ENCODE data around the gene SLC25A33.
A peak's percentile ranks its signal among the peaks of the same experiment; 100 is the strongest.
"Not testable (repeated sequence)": the region's sequence is repeated elsewhere in the genome, so short reads cannot be mapped to it uniquely, and the experiment has no call there.

Gene SLC25A33

DNA sequence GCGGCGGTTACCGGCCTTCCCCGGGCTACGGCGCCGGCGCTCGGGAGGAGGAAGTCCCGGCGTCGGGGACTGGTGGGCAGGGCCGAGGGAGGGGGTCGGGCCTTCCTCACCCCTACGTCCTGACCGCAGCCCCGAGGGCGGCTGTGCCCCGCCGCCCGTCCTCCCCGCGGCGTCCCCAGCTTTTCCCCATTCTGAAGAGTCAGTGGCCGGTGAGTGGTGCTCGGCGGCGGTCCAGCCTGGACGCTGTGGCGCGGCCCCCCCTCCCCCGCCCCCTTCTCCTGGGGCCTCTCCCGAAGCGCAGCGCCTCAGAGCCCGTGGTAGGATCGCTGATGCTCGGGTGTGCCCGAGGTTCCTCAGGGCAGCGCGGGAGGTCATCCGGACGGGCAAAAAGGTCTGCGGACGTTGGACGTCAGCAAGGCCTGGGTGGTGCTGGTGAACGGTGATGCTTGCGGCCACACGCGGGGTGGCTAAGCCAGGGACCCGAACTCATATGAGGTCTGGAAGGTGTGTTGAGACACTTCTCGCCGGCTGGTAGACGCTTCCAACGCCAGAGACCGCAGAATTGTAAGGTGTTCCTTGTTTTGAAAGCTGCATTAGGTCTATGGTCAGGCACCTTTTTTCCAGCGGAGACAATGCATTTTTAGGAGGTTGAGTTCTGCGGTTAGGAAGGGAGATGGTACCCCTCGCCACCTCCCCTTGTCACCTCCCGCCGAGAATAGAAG, 725 bp downstream of the SLC25A33 start:
- DNase-seq, result peak; percentile 68

DNA sequence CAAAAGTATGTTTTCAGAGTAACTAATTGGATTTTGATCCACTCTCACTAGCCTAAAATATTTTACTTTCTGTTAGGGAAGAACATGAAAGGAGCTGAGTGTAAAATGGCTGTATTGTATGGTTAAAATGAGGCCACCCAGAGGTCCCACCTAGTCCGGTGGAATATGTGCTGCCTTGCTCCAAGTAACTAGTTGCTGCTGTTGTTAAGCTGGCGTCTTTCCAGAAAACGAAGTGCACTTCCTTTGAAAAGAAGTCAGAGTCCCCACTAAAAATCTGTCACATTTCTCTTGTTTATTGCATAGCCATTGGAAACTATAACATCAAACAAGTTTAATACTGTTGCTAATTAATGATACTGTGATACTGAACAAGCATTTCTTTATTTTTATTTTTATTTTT, 3.2 kb downstream of the SLC25A33 start:
- no peak for DNase-seq

DNA sequence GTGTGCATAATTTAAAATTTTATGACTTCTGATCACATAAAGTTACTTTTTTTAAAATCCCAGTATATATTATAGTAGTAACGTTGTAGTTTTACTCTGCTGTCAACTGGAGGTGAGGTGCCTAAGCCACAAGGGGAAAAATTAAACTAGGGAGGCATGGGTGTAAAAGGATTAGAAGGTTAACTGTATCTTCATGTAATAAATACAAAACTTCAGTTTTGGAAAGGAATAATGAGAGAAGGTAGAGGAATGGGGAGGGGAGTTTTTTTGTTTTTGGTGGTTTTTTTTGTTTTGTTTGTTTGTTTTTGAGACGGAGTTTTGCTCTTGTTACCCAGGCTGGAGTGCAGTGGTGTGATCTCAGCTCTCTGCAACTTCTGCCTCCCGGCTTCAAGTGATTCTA, 5.7 kb downstream of the SLC25A33 start:
- no peak for DNase-seq

DNA sequence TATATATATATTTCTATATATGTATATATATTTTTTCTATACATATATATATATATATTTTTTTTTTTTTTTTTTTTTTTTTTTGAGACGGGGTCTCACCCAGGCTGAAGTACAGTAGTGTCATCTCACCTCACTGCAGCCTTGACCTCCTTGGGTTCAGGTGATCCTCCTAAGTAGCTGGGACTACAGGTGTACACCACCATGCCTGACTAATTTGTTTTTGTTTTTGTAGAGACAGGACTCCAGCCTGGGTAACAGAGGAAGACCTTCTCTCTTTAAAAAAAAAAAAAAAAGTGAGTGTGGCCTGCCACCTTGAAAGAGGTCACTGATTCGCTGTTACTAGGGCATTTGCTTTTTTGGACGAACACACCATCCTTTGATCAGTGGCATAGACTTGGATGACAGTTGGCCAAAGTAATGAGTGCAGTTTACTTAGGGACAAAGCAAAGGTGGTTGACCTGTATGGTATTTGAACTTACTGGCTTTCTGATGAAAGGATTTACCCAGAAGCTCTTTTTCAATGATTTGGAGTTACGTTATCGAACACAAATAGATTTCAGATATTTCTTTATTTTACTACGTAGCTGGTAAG, 10.8 kb downstream of the SLC25A33 start:
- no peak for DNase-seq

DNA sequence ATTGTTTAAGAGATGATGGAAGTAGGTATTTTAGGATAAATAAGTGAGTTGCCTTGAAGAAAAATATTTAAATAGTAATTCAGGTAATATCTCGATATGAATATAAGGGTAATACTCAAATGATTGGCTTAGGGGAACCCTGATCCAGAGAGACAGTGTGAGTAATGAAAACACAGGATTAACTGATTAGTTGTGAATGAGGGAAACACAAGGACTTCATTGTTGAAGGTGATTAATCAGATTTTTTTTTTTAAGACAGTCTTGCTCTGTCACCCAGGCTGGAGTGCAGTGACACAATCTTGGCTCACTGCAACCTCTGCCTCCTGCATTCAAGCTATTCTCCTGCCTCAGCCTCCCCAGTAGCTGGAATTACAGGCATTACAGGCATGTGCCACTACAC, 12.7 kb downstream of the SLC25A33 start:
- no peak for DNase-seq

DNA sequence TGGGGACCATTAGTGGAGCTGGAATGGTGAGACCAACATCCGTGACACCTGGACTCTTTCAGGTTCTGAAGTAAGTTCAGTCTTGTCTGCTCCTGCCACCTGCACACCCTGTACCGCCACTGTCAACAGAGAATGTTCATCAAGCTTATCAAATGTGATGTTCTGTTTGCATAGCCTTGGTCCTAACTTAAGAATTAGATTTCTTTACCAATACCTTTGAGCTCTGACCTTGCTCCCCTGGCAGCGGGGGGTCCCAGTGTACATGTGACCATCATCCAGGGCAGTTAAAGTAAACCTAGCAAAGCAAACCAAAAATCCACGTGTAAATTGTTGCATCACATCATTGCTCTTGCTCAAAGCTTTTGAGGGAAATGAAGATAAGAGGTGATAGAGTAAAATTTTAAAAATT, 14.5 kb downstream of the SLC25A33 start:
- DNase-seq, result no peak

DNA sequence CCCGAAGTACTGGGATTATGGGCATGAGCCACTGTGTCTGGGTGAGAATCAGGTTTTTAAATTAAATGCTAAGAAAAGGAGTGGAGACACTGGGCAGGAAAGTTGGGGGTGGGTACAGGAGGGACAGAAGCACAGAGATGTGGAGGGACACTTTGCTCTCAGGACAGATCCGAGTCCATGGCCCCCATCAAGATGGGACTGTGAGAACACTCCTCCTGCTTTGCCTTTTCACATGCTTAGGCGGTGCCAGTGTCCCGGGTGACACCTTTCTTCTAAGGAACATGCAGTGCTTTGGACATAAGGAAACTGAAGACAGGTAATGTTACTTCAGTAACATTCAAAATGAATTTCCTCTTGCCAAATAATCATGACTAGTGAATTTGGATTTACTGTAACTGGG, 16.7 kb downstream of the SLC25A33 start:
- DNase-seq, result no peak

DNA sequence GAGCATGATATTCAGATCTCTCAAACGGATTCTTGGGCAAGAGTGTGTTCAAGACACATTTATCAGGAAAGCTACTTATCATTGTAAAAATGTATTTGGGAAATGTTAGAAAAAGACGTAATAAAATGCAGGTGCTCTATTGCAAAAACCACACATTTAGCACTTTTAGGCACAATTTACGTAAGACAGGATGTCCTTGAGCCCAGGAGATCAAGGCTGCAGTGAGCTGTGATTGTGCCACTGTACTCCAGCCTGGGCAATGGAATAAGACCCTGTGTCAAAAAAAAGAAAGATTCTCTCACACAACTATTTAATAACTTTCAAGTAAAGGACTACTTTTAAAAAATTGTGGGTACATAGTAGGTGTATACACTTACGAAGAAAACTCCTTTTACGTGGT, 18.4 kb downstream of the SLC25A33 start:
- no peak for DNase-seq

DNA sequence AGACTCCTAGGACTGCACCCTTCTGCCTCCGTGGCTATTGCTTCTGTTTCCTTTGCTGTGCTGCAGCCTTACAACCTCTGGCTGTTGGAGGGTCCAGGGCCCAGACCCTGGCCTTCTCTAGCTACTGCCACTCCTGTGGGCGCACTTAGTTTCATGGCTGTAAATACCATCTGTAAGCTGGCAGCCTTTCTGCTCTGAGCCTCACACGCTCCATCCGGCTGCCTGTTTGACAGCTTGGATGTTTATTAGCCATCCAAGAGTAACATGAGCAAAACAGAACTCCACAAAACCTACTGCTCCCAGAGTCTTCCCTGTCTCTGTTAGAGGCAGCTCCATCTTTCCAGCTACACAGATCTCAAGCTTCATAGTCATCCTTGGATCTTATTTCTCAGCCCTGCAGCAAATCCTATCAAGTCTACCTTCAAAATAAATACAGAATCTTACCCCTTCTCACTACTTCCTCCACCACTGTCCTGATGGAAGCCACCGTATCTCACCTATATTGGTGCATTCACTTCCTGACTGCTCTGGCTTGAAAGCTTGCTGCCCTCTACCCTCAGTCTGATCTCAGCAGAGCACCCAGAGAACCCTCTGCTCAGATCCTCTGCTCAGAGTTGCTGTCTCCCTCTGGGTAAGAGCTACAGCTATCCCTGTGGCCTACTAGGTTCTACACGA, 19.1 kb downstream of the SLC25A33 start:
- no peak for DNase-seq

DNA sequence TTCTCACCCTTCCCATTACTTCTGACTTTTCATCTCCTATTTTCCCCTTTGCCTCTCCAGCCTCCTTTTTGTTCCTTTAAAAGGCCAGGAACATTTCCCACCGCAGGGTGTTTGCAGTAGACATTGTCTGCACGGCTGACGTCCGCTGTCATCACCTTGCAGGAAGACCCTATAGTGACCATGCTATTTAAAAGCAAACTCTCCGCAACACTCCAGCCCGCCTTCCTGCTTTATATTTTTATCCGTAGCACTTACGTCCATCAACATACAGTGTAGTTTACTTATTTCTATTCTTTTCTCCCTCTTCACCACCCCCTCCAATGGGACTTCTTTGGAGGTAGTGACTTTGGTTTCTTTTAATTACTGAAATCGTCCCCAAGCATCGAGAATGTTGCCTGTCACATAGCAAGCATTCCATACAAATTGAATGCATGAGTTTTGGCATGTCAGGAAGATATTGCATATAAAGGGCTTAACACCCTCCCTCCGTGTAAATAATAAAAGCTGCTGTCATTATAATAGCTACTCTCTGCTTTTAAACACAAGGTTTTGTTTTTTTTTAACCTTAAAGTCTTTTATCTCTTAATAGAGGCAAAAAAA, 19.8 kb downstream of the SLC25A33 start:
- DNase-seq, result no peak

DNA sequence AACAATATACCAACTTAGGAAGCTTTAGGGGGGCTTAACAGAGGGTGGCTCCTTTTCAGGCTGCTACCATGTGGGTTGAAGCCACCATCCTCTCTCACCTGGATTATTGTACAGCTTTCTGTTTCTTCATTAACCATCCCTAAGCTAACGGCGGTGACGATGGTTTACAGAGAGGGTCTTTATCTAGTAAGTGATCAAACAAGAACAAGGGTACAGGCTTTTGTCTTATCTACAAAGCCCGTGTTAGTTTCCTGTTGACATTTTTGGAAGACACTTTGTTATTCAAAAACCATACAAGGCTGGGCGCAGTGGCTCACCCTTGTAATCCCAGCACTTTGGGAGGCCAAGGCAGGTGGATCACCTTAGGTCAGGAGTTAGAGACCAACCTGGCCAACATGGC, 20.4 kb downstream of the SLC25A33 start:
- DNase-seq, result no peak

DNA sequence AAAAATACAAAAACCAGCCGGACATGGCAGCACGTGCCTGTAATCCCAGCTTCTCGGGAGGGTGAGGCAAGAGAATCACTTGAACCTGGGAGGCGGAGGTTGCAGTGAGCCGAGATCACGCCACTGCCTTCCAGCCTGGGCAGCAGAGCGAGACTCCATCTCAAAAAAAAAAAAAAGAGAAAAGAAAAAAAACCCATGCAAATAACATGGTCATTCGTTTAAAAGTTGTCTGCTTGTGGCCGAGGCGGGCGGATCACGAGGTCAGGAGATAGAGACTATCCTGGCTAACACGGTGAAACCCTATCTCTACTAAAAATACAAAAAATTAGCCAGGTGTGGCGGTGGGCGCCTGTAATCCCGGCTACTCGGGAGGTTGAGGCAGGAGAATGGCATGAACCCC, 20.8 kb downstream of the SLC25A33 start:
- not testable (repeated sequence) for DNase-seq

DNA sequence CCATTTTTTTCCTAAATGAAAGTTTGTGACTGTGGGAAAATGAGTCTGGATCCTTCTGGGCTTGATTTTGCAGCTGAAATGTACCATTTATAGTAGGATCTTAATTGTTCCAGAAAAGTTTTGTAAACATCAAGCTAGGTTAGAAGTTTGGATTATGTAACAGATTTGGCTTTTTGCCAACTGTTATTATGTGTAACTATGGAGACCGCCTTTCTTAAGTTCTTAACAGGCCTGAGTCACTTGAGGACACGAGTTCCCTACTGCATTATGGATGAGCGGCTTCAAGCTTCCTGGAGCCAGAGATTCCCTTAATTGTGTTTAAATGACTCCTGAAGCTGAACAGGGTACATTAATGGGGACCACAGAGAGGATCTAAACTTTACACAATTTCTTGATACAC, 22.2 kb downstream of the SLC25A33 start:
- no peak for DNase-seq

DNA sequence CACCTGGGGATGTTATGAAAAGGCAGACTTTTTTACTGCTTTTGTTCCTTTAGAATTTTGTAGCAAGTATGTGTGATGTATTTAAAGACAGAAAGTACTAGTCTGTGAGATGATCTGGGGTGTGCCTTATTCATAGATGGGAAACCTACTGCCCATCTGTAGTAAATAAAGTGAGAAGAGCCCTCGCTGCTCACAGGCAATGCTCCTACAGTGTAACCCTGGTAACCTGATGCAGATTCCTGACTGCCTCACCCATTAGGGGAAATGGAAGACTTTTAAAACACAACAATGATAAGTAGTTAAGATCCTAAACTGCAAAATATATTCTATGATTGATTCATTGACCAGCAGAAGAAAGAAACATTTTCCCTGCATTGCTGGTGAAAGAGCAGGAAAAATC, 30.0 kb downstream of the SLC25A33 start:
- no peak for DNase-seq

DNA sequence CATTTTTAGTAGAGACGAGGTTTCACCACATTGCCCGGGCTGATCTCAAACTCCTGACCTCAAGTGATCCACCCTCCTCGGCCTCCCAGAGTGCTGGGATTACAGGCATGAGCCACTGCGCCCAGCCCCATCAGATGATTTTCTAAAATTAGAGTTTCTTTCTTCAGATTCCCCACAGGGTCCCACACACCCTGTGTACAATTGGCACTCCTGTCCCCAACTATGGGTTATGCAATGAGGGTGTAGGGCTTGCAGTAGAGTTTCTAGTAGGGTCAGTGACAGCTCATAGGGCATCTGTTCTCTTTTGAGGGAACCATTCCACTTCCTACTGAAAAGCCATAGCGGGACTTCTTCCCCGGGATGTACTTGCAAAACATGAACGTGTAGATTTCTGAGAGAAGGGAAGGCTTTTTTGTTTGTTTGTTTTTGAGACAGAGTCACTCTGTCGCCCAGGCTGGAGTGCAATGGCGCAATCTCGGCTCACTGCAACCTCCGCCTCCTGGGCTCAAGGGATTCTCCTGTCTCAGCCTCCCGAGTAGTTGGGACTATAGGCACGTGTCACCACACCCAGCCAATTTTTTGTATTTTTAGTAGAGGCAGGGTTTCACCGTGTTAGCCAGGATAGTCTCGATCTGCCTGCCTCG, 31.7 kb downstream of the SLC25A33 start:
- DNase-seq, result not testable (repeated sequence)

DNA sequence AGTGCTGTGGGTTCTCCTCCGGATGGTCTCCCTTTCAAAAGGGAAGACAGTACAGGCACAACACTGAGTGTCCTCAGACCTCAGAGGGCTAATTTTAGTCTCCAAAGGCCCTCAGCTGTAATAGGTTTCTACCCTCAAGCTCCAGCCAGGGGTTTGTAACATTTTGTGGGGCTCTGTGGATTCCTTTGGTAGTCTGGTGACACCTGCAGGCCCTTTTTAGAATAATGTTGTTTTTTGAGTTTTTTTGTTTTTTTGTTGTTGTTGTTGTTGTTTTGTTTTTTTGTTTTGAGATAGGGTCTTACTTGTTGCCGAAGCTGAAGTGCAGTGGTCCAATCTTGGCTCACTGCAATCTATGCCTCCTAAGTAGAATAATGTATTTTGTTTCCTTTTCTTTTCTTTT, 34.5 kb downstream of the SLC25A33 start:
- no peak for DNase-seq

DNA sequence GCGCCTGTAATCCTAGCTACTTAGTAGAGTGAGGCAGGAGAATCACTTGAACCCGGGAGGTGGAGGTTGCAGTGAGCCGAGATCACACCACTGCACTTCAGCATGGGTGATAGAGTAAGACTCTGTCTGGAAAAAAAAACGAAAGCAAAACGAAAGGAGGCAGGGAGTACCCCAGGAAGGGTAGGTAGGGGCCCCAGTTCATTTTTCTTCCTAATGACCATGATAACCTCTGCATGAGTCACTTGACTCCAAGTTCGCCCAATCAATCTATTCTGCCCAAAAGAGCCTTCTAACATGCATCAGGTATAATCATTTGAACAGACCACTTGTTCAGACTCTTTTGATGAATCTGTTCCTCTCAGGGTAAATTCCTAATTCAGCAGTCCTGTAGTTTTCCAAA, 36.2 kb downstream of the SLC25A33 start:
- no peak for DNase-seq

DNA sequence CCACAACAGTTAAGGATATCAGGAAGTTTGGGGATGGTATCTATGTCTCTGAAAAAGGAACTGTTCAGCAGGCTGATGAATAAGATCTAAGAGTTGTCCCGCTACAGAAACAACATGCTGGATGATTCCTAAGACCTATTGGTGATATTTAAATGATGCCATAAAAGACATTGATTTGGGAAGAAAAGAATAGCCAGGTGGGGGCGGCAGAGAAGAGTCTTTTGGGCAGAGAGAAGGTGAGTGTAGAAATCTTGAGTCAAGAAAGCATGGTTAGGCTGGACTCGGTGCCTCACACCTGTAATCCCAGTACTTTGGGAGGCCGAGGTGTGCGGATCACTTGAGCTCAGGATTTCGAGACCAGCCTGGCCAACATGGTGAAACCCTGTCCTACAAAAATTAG, 37.6 kb downstream of the SLC25A33 start:
- no peak for DNase-seq

DNA sequence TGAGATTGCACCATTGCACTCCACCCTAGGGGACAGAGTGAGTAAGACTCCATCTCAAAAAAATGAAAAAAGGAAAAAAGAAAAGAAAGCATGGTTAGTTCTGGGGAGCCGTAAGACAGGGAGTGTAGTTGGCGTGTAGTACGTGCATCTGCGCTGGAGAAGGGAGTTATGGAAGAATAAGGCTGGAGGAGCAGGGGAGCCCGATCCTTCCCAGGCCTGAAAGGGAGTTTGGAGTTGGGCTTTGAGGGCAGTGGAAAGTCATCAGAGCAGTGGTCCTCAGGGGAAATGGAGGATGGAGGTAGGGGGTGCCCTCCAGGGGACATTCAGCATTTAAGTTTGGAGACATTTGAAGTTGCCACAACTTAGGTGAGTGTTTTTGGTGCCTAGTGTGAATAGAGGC, 38.2 kb downstream of the SLC25A33 start:
- DNase-seq, result no peak

DNA sequence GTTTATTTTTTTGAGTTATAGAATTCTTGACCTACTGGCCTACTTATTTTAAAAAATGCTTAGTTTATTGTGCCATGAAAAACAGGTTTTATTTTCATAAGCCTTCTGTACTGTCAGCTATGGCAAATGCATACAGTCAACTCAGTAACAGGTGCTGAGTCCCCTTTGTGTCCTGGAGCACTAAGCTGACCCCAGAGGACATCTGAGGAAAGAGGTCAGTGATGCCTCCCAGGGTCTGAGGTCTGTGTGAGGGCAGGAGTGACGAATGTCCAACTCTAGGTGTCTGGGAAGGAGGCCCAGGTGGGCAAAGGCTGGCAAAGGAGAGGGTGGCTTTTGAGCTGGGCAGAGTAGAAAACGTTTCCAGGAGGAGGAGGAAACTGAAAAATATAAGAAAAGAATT, 41.7 kb downstream of the SLC25A33 start:
- no peak for DNase-seq

DNA sequence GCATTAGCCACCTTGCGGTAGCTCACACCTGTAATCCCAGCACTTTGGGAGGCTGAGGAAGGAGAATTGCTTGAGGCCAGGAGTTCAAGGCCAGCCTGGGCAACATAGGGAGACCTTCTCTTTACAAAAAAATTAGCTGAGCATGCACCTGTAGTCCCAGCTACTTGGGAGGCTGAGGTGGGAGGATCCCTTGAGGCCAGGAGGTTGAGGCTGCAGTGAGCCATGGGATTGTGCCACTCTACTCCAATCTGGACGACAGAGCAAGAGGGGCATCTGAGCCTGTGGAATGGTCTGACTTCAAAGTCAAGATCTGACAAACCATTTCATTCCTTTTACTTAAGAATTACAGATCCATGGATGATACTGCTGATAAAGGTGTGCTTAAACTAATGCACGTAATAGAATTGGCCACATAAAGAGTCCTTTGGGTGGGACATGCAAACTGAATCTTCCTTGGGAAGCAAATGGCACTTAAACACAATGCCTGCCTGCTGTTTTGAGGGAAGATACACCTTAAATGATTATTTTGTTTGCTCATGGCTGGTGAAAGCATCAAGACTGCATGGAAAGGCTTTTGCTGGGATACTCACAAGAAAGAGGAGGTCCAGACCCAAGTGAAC, 47.0 kb downstream of the SLC25A33 start:
- no peak for DNase-seq

DNA sequence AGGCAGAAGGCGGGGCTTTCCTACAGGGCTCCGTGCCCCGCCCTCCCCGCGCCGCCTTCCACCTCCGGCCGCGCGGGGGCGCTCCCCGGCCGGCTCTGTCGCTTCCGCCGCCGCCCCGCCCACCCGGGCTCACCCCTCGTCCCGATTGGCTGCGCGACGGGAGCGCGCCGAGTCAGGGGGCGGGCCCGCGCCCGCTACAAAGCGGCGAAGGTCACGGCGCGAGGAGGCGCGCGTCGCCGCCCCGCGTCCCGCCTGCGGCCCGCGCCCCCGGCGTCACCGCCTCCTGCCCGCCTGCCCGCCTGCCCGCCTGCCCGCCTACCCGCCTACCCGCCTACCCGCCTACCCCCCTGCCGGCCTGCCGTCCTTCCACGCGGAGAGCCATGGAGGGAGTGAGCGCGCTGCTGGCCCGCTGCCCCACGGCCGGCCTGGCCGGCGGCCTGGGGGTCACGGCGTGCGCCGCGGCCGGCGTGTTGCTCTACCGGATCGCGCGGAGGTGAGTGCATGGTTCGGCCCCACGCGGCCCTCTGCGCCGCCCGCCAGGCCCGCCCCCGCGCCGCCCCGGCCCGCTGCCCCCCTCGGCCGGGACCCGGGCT, 49.4 kb downstream of the SLC25A33 start, which contains the start of gene TMEM201:
TSS of gene TMEM201 (plus strand) at position 361 of the 593 bp plus-strand sequence. CDS start at position 381, 20 bp downstream.
- DNase-seq, result peak; percentile 96
